IPS DF 6.9 (cell line): ENCODE measurements around the gene DEFB108B.
"Not testable (repeated sequence)": the region's sequence is repeated elsewhere in the genome, so short reads cannot be mapped to it uniquely, and the experiment has no call there.

Experiments
- DNase-seq: peaks from one replicate; pipeline ENCODE4 v3.0.0-alpha.2; 2013; ENCODE audit warnings: low read depth, low spot score
- H3K27ac ChIP-seq: one replicate; pipeline ENCODE4 v1.5.1; 2013; ENCODE audit warnings: low read length, control low read depth
- H3K27me3 ChIP-seq: 2 replicates; pipeline ENCODE4 v1.6.1; 2013; ENCODE audit warnings: mild to moderate bottlenecking, low read length; ENCODE audit not compliant: control insufficient read depth, insufficient read depth
- H3K36me3 ChIP-seq: 2 replicates; pipeline ENCODE4 v1.6.1; 2013; ENCODE audit warnings: low read length; ENCODE audit not compliant: control insufficient read depth, insufficient read depth
- H3K4me1 ChIP-seq: 2 replicates; pipeline ENCODE4 v1.6.1; 2013; ENCODE audit warnings: low read length; ENCODE audit not compliant: control insufficient read depth, insufficient read depth
- H3K4me3 ChIP-seq: 2 replicates; pipeline ENCODE4 v1.5.1; 2013; ENCODE audit warnings: mild to moderate bottlenecking, low read length
- H3K9me3 ChIP-seq: 2 replicates; pipeline ENCODE4 v1.6.1; 2013; ENCODE audit warnings: low read length, inconsistent platforms; ENCODE audit not compliant: control insufficient read depth, insufficient read depth
- WGBS: extraction: QIAGEN DNeasy Blood & Tissue Kit; methylation state at CpG from one replicate; pipeline ENCODE4 v1.1.7; 2013; ENCODE audit warnings: mixed read lengths, missing lambda C conversion rate; ENCODE audit not compliant: insufficient read length, insufficient coverage; 5-methylcytosine and 5-hydroxymethylcytosine counted together

Gene DEFB108B

DNA sequence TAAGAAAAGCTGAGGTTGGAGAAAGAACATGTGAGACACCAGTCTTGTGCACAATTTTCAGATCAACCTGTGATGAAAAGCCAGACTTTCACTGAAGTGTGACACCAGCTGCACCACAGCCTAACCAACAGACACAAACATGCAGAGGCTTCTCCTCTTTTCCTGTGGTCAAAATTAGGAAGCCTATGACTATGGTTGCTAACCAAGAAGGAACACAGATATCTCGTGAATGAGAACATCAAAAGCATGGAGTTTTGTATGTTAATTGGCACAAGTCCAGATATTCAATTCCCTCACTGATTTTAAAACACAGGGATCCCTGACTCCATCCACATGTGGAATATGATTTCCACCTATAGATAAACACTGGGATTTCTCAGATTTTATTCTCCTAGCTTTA lies 11.5 kb upstream of the DEFB108B start:
- not testable (repeated sequence) for DNase-seq, H3K27me3 ChIP-seq
- WGBS: no CpG with 5 or more reads among the region's 1 CpG

DNA sequence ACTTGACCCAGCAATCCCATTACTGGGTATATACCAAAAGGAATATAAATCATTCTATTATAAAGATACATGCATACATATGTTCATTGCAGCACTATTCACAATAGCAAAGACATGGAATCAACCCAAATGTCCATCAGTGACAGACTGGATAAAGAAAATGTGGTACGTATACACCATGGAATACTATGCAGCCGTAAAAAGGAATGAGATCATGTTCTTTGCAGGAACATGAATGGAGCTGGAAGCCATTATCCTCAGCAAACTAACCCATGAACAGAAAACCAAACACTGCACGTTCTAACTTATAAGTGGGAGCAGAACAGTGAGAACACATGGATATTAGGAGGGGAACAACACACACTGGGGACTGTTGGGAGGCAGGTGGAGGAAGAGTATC lies 3.8 kb upstream of the DEFB108B start:
- not testable (repeated sequence) for H3K9me3 ChIP-seq, H3K27ac ChIP-seq
- WGBS: no CpG with 5 or more reads among the region's 3 CpGs

More for the DNA sequence above, 11.5 kb upstream of the DEFB108B start:
- not testable (repeated sequence) for H3K36me3 ChIP-seq, H3K4me1 ChIP-seq, H3K27ac ChIP-seq, H3K9me3 ChIP-seq, H3K4me3 ChIP-seq

DNA sequence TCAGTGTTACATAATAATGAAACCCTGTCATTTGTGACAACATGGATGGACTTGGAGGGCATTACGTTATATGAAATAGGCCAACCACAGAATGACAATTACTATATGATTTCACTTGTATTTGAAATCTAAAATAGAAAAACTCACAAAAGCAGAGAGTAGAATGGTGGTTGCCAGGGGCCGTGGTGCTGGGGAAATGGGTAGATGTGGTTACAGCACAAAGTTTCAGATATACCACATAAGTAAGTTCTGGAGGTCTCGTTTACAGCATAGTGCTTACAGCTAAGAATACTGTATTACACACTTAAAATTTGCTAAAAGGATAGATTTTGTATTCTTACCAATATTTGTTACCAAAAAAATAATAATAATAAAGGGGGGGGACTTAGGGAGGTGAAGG lies 3.3 kb upstream of the DEFB108B start:
- H3K9me3 ChIP-seq, H3K27ac ChIP-seq, H3K27me3 ChIP-seq, DNase-seq, H3K36me3 ChIP-seq, H3K4me3 ChIP-seq, H3K4me1 ChIP-seq: not testable (repeated sequence)
- WGBS: no CpG with 5 or more reads among the region's 3 CpGs

More for the DNA sequence above, 3.8 kb upstream of the DEFB108B start:
- H3K4me3 ChIP-seq, H3K27me3 ChIP-seq, H3K36me3 ChIP-seq, DNase-seq, H3K4me1 ChIP-seq: not testable (repeated sequence)

DNA sequence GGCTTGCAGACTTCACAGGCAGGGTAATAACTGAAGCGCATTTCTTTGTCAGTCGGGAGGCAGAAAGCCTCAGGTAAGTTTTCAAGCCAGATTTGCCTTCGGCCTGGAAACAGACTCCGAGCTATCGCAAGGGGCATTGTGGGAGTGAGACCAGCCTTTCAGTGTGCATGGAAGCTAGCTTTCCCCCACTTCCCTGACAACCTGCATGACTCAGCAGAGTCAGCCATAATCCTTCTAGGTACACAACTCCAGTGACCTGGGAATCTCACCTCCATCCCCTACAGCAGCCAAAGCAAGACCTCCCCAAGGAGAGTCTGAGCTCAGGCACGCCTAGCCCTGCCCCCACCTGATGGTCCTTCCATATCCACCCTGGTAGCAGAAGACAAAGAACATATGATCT lies 9.7 kb downstream of the DEFB108B start:
- H3K36me3 ChIP-seq, H3K9me3 ChIP-seq, H3K27me3 ChIP-seq, H3K4me3 ChIP-seq, H3K4me1 ChIP-seq, H3K27ac ChIP-seq, DNase-seq: not testable (repeated sequence)
- WGBS: no CpG with 5 or more reads among the region's 6 CpGs

DNA sequence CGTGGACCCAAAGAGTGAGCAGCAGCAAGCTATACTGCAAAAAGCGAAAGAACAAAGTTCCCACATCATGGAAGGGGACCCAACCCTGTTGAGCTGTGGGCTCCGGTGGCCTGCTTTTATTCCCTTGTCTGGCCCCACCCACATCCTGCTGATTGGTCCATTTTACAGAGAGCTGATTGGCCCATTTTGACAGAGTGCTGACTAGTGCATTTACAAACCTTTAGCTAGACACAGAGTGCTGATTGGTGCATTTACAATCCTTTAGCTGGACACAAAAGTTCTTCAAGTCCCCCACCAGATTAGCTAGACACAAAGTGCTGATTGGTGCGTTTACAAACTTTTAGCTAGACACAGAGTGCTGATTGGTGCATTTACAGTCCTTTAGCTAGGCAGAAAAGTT lies 10.4 kb downstream of the DEFB108B start:
- not testable (repeated sequence) for H3K27ac ChIP-seq, H3K36me3 ChIP-seq, DNase-seq

DNA sequence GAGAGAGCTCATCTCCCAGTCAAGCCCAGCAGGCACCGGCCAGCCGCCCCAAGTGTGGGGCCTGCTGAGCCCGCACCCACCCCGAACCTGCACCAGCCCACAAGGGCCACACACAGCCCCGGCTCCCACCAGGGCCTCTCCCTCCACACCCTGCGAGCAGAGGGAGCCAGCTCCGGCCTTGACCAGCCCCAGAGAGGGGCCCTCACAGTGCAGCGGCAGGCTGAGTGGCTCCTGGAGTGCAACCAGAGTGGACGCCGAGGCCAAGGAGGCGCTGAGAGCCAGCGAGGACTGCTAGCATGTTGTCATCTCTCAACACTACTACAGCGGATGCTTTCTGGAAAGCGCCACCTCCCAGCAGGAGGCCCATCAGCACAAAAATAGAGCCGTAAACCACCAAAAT lies 10.9 kb downstream of the DEFB108B start:
- H3K4me1 ChIP-seq: no peaks in the 10 kb centered on the region
- DNase-seq: peak; percentile 18
- no peak overlapping the region for H3K27ac ChIP-seq
- H3K9me3 ChIP-seq: no peaks in the 10 kb centered on the region
- no peaks in the 10 kb centered on the region for H3K27me3 ChIP-seq
- no CpG with 5 or more reads among the region's 15 CpGs for WGBS
- no peak overlapping the region for H3K4me3 ChIP-seq
- H3K36me3 ChIP-seq: no peaks in the 10 kb centered on the region

More for the DNA sequence above, 10.4 kb downstream of the DEFB108B start:
- not testable (repeated sequence) for H3K4me1 ChIP-seq, H3K9me3 ChIP-seq, H3K4me3 ChIP-seq, H3K27me3 ChIP-seq
- WGBS: no CpG with 5 or more reads among the region's 4 CpGs

DNA sequence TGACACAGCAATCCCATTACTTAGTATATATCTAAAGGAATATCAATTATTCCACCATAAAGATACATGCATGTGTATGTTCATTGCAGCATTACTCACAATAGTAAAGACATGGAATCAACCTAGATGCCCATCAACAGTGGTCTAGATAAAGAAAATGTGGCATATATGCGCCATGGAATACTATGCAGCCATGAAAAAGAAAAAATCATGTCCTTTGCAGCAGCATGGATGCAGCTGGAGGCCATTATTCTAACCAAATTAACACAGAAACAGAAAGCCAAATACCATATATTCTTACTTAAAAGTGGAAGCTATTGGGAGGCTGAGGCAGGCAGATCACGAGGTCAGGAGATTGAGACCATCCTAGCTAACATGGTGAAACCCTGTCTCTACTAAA lies 20.9 kb downstream of the DEFB108B start:
- not testable (repeated sequence) for H3K9me3 ChIP-seq, H3K27ac ChIP-seq, H3K4me3 ChIP-seq, H3K36me3 ChIP-seq, H3K27me3 ChIP-seq, DNase-seq, H3K4me1 ChIP-seq
- WGBS: no CpG with 5 or more reads among the region's 2 CpGs

DNA sequence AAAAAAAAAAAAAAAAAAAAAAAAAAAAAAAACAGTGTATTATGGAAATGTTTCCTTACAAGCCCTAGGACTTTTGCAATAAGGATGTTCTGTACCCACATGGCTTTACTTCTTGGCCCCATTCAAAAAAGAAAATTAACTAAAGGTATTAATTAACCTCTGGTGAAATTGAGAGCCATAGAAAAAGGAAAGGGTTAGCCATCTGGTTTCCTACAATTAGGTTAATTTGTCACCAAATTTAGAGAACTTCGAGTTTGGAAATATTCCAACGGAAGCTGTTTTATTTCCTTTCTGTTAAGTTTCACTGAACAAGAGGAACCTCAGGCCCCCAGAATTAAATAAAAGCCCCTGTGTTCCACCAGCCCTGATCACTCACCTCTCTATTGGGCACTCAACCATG lies 22.9 kb downstream of the DEFB108B start:
- H3K27me3 ChIP-seq, H3K9me3 ChIP-seq, H3K4me1 ChIP-seq, H3K27ac ChIP-seq, DNase-seq, H3K4me3 ChIP-seq, H3K36me3 ChIP-seq: not testable (repeated sequence)
- no CpG with 5 or more reads among the region's 2 CpGs for WGBS

DNA sequence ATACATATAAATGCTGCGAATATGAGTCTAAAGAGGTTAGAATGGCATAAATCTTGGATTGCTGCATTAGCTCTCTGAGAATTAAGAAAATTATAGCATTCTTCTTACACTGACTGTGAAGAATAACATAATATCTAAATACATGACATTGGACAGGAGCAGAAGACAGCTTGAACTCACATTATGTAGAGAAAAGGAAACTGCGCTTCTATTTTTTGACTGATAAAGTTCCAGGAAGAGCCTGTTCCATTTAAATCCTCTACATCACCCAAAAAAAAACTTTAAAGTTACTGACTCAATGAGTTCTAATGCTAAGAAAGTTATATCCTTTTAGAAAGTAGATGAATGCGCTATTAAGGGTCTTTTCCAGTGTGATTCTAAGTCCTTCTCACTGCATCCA lies 27.8 kb downstream of the DEFB108B start:
- H3K4me1 ChIP-seq, H3K9me3 ChIP-seq, H3K36me3 ChIP-seq, H3K27me3 ChIP-seq, H3K27ac ChIP-seq, DNase-seq, H3K4me3 ChIP-seq: not testable (repeated sequence)
- no CpG with 5 or more reads among the region's 3 CpGs for WGBS

DNA sequence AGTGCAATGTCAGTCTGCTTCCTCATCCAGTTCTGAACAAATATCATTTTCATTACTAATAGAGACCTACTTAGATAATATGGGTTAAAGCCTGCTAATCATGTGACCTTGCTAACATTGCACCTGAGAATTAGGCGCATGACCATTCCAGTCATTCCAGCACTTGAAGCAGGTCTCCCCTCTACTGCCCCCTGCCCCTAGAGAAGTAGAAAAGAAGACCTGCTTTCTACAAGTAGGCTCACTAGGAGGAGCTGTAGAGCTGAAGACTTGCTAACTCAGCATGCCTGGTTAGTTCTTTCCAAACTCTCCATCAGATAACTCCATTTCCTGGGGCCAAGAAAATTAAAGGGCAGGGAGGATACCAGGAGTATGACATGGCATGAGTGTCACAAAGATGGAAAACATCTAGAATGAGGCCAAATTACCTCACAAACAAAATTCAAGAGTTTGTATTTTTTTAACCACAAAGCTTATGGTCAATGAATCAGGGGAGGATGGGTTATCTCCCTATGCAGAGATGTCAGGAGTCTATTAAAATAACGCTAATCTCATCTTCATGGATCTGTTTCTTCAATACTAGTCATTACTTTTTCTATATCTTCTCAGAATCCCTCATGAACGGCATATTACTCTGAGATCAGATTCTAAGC lies 31.1 kb downstream of the DEFB108B start:
- not testable (repeated sequence) for H3K4me3 ChIP-seq, H3K9me3 ChIP-seq, H3K27ac ChIP-seq, H3K27me3 ChIP-seq, H3K4me1 ChIP-seq, H3K36me3 ChIP-seq
- DNase-seq: peak; percentile 70
- WGBS: no CpG with 5 or more reads among the region's 3 CpGs

DNA sequence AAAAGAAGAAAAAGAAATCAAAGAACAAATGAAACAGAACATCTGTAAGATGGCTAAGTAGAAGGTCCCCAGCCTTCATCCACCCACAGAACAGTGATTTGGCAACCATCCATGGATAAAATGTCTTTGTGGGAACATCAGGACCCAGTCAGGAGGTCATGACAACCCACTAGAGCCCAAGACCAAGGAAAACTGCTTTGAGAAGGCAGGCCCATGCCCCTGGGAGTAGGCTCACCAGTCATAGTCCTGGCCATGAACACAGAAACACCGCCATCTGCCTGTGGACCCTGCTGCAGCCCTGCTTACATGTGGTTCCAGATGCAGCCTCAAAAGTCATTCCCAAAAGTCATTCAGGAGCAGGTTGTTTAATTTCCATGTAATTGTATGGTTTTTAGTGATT lies 34.2 kb downstream of the DEFB108B start:
- WGBS: no CpG with 5 or more reads among the region's 1 CpG
- H3K9me3 ChIP-seq, H3K4me1 ChIP-seq, H3K36me3 ChIP-seq, H3K27me3 ChIP-seq, DNase-seq, H3K27ac ChIP-seq, H3K4me3 ChIP-seq: not testable (repeated sequence)
